ENCODE results near the gene GSG1L.

GSG1L gene

DNA sequence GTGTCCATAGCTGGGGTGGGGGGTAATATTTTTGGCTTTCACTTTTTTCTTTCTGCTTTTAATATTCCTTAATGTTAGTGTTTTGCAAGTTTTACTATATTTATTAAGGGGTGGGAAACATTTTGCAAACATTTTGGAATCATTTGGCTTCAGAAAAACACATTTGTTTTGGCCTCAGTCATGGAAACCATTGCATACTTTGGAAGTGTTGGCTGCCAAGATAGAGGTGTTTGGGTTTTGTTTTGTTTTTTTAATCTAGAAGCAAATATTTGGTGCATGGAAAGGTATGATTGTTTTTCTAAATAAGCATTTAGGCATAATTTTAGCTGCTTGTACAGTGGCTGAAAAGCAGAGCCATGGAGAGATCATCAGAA lies 270.3 kb downstream of the GSG1L start:
- H3K4me3 ChIP-seq (replicated peaks in 1 of 2; ENCODE audit: low read depth in 2 of 2, low read length in 2 of 2), result no peak overlapping the region
- no peak for DNase-seq (ENCODE audit: low read depth in 2 of 2)
- TF ChIP-seq, protein P1, sequence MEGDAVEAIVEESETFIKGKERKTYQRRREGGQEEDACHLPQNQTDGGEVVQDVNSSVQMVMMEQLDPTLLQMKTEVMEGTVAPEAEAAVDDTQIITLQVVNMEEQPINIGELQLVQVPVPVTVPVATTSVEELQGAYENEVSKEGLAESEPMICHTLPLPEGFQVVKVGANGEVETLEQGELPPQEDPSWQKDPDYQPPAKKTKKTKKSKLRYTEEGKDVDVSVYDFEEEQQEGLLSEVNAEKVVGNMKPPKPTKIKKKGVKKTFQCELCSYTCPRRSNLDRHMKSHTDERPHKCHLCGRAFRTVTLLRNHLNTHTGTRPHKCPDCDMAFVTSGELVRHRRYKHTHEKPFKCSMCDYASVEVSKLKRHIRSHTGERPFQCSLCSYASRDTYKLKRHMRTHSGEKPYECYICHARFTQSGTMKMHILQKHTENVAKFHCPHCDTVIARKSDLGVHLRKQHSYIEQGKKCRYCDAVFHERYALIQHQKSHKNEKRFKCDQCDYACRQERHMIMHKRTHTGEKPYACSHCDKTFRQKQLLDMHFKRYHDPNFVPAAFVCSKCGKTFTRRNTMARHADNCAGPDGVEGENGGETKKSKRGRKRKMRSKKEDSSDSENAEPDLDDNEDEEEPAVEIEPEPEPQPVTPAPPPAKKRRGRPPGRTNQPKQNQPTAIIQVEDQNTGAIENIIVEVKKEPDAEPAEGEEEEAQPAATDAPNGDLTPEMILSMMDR (IDR thresholded peaks at IDR 0.05; ENCODE audit: low read depth, low read length), result no peak

- H3K4me3 ChIP-seq (replicated peaks in 1 of 2; ENCODE audit: low read depth in 2 of 2, low read length in 2 of 2), result no peak overlapping the region
- DNase-seq (ENCODE audit: low read depth in 2 of 2), result peak in 1 of 2 donors; percentile 18
- TF ChIP-seq, protein P1 (IDR thresholded peaks at IDR 0.05; ENCODE audit: low read depth, low read length), result no peak
These were observed 270.8 kb downstream of the GSG1L start for GRCh38 chr16:27792486-27793248.

DNA sequence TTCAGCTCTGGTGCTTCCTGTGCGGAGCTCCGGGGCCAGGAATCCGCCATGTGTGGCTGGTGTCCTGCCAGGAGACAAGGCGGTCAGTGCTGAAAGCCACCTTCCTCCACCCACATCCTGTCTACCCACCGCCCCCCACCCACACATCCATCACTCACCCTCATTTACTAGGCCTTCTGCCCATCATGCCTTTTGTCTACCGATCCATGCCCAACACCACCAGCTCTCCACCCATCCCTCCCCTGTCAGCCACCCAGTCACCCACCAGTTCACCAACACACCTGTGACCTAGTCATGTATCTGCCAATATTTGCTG lies 272.2 kb downstream of the GSG1L start:
- no peak overlapping the region for H3K4me3 ChIP-seq (replicated peaks in 1 of 2; ENCODE audit: low read depth in 2 of 2, low read length in 2 of 2)
- no peak for DNase-seq (ENCODE audit: low read depth in 2 of 2)
- TF ChIP-seq, protein P1 (IDR thresholded peaks at IDR 0.05; ENCODE audit: low read depth, low read length), result no peak

GRCh38 chr16:27790546-27791403 lies 272.7 kb downstream of the GSG1L start:
- TF ChIP-seq, protein P1 (IDR thresholded peaks at IDR 0.05; ENCODE audit: low read depth, low read length), result no peak
- DNase-seq (ENCODE audit: low read depth in 2 of 2), result no peak
- H3K4me3 ChIP-seq (replicated peaks in 1 of 2; ENCODE audit: low read depth in 2 of 2, low read length in 2 of 2), result no peak overlapping the region

DNA sequence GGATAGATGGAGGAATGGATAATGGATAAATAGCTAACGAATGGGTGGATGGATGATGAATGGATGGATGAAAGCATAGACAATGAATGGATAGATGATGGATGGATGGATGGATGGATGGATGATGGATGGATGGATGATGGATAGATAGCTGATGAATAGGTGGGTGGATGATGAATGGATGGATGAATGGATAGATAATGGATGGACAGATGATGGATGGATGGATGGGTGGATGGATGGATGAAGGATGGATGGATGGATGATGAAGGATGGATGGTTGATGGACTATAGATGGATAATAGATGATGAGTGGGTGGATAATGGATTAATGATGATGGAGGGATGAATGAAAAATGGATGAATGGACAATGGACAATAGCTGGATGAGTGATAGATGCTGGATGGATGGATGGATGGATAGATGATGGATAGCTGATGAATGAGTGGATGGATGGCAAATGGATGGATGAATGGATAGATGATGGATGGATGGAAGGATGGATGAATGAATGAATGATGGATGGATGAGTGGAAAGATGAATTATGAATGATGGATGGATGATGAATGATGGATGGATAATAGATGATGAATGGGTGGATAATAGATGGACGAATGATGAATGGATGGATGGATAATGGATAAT lies 273.8 kb downstream of the GSG1L start:
- no peak for DNase-seq (ENCODE audit: low read depth in 2 of 2)
- TF ChIP-seq, protein P1 (IDR thresholded peaks at IDR 0.05; ENCODE audit: low read depth, low read length), result no peak
- H3K4me3 ChIP-seq (replicated peaks in 1 of 2; ENCODE audit: low read depth in 2 of 2, low read length in 2 of 2), result no peak overlapping the region

- TF ChIP-seq, protein P1 (IDR thresholded peaks at IDR 0.05; ENCODE audit: low read depth, low read length), result no peak
- H3K4me3 ChIP-seq (replicated peaks in 1 of 2; ENCODE audit: low read depth in 2 of 2, low read length in 2 of 2), result no peak overlapping the region
- DNase-seq (ENCODE audit: low read depth in 2 of 2), result no peak
These were observed 274.4 kb downstream of the GSG1L start for GRCh38 chr16:27789150-27789549.
